Motor neuron (in vitro differentiated cells): Measurements from ENCODE around the gene UNC13D. TPM values are rescaled to one million over a fixed set of nuclear protein-coding genes. Genes with fewer than 3 reads are reported as not detected.
A peak's percentile ranks its signal among the peaks of the same experiment; 100 is the strongest.

Experiments
- ATAC-seq, 8 experiments: fragments of 200-7000 bp; cut with Tn5 transposase; replicated peaks in 6 of 8; 2 replicates each; pipeline ENCODE4 v1.8.0; 2021; ENCODE audit warnings: mild to moderate bottlenecking in 8 of 8, moderate library complexity in 8 of 8
- H3K27ac ChIP-seq, 2 donors: fragments of 250-450 bp; sonication (Bioruptor Pico); 2 replicates each; pipeline ENCODE4 v1.9.0; 2021; ENCODE audit warnings: antibody characterized with exemption in 2 of 2, mild to moderate bottlenecking in 2 of 2, moderate library complexity in 1 of 2
- H3K4me1 ChIP-seq, 2 donors: fragments of 250-450 bp; sonication (Bioruptor Pico); replicated peaks in 1 of 2; 2 replicates each; pipeline ENCODE4 v1.6.1; 2021; ENCODE audit warnings: antibody characterized with exemption in 2 of 2, mild to moderate bottlenecking in 2 of 2, moderate library complexity in 1 of 2
- H3K4me3 ChIP-seq, 5 donors: fragments of 250-450 bp; sonication (Bioruptor Pico); 2 replicates each; pipeline ENCODE4 v1.9.0; 2021; ENCODE audit warnings: antibody characterized with exemption in 5 of 5, mild to moderate bottlenecking in 5 of 5, moderate library complexity in 4 of 5
- WGBS, 10 experiments: fragments of 450-650 bp; shearing (Covaris generic); methylation state at CpG; one replicate each; pipeline ENCODE4 v1.0.0; 2022; 5-methylcytosine and 5-hydroxymethylcytosine counted together
- in situ Hi-C, 9 experiments: fragments of 400-800 bp; cut with MboI; loops; one replicate each; pipeline ENCODE4 v1.15.0; 2021; ENCODE audit warnings: low sequenced_read_pairs in 9 of 9, low pct_unique_long_range_greater_than_20kb in 2 of 9; ENCODE audit not compliant: unreplicated experiment in 9 of 9
- total RNA-seq, 8 experiments: library from RNA; unstranded; fragments of 300-600 nt; gene quantifications; 2 replicates each; pipeline versions ENCODE4 v1.2.3 to v1.2.4, GENCODE V29; 2022

The UNC13D gene
- total RNA-seq, 8 experiments from 2014 or later = 0.87 to 9.1 (median 2.7) TPM

DNA sequence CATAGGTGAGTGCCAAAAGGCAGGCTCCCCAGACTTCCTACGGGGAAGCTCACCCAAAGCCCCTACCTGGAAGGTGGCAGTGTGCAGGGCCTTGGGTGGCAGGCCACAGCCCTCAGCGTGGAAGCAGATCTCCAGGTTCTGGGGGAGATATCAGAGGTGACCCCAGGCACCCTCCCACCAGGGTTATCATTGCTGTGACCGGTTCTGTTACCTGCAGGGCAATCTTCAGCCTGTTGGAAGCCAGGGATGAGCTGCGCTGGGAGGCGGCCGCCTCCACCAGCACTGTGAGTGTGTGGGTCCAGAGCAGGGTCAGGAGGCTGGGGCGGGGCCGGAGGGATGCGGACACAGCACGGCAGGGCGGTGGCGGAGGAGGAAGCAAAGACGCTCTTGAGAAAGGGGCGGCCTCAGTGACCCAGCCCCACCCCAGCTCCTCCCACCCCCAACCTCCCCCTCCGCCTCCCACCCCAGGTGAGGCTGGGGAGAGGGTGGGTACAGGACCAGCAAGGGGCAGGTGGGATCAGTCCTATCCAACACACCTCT, 13.1 kb downstream of the UNC13D start:
- in situ Hi-C loops = no loop called here
- no peak overlapping the region for H3K27ac ChIP-seq
- no peak for ATAC-seq
- WGBS, 10 experiments = 47 to 100% methylated on average over 1 to 3 of the region's 15 CpGs; no CpG with 5 or more reads in 8 of the 10 experiments
- H3K4me3 ChIP-seq = no peak overlapping the region
- peaks cover 35 to 38% of the 10 kb centered on the region in 2 donors for H3K4me1 ChIP-seq

DNA sequence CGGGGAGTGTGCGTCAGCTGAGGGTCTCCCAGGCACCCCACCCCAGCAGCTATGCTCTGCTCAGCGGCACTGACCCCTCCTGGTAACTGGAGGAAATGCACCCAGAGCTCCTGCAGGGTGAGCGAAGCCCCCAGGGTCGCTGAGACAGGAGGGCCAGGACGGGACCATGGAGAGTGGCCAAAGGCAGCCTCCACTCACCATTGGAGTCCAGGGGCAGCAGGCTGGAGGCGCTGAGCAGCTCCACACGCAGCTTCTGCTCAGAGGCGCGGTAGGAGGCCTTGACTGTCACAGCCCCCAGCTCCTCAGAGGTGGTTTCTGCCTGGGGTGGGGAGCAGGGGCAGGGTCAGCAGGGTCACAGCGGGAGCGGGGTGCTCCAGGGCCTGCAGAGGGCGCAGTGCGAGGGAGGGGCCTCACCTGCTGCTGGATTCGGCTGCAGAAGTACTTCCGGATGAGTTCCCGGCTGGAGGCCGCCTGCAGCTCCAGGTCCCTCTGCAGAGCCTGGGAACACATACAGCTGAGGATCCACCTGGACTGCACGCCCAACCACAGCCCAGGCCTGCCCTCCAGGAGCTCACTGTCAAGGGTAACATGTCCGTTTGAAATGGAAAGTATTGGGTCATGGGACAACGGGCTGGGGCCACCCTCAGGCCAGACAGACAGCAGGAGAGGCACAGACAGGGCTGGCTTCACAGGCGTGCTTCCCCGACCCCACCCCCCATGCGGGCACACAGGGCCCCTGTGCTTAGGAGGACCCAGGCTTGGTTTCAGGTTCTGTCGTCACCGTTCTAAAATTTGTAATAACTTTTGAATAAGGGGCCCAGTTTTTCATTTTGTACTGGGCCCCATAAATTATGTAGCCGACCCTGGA, 13.8 kb downstream of the UNC13D start:
- no peak overlapping the region for H3K27ac ChIP-seq

DNA sequence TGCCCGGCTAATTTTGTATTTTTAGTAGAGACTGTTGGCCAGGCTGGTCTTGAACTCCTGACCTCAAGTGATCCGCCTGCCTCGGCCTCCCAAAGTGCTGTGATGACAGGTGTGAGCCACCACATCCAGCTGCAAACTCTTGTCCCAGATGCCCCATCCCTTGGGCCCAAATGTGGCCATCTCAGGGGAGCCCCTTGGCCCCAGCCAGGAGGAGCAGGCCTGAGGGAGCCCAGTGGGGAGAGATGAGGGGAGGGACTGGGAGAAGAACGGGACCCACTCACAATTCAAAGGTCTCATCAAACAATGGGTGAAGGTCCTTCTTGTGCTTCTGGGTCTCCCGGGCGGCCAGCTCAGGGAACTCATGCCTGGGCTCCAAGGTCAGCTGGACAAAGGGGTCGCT, 14.5 kb downstream of the UNC13D start:
- H3K4me3 ChIP-seq = no peak overlapping the region
- in situ Hi-C loops = no loop called here
- H3K27ac ChIP-seq = no peak overlapping the region
- no peak for ATAC-seq
- 86 to 93% methylated on average over 2 of the region's 7 CpGs; no CpG with 5 or more reads in 8 of the 10 experiments for WGBS, 10 experiments
- peaks cover 27 to 29% of the 10 kb centered on the region in 2 donors for H3K4me1 ChIP-seq

More for the DNA sequence above, 13.8 kb downstream of the UNC13D start:
- ATAC-seq = no peak
- Histone ChIP-seq H3K4me1 (peaks cover 33 to 34% of the 10 kb centered on the region in 2 donors), H3K4me3 (no peak overlapping the region)
- WGBS, 10 experiments = 80 to 100% (median 100%) methylated on average over 1 to 4 of the region's 27 CpGs; no CpG with 5 or more reads in 6 of the 10 experiments
- in situ Hi-C loops = no loop called here

DNA sequence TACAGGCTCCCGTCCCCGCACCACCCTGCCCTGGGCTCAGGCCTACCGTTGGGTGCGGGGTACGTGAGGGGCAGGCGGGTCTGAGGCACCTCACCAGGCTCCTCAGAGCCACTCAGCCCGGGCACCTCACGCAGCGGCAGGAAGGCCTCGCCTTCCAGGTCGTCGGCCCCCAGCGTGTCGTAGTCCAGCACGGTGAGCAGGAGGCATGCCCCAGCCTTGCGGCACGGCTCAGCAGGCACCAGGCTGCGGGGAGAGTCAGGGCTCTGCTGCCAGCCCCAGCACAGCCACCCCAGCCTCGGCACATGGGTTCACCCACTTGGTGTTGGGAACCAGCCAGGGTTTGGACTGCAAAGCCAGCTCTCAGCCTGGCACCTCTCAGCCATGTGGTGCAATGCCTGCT, 15.5 kb downstream of the UNC13D start:
- no peak for ATAC-seq
- H3K4me1 ChIP-seq = peaks cover 27 to 29% of the 10 kb centered on the region in 2 donors
- no peak overlapping the region for H3K4me3 ChIP-seq
- 87 to 100% (median 94%) methylated on average over 1 to 8 of the region's 19 CpGs; no CpG with 5 or more reads in 5 of the 10 experiments for WGBS, 10 experiments
- in situ Hi-C loops = no loop called here
- H3K27ac ChIP-seq = no peak overlapping the region

DNA sequence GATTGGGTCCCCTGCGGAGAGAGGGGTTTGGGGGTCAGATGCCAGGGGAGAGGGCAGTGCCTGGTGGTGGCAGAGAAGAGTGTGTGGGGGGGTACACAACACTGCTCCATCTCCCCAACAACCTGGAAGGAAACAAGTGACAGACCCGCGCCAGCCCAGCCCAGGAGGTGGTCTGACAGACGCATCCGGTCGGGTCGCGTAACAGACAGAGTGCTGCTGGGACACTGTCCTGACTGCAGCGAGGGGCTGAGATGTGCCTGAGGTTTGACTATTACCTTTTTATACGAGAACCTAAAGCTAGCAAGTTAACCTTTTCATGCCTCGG, 16.2 kb downstream of the UNC13D start:
- no peak overlapping the region for H3K4me3 ChIP-seq
- peaks cover 21 to 22% of the 10 kb centered on the region in 2 donors for H3K4me1 ChIP-seq
- in situ Hi-C loops = no loop called here
- no peak for ATAC-seq
- H3K27ac ChIP-seq = no peak overlapping the region
- 93 to 100% (median 100%) methylated on average over 1 to 4 of the region's 11 CpGs; no CpG with 5 or more reads in 7 of the 10 experiments for WGBS, 10 experiments

DNA sequence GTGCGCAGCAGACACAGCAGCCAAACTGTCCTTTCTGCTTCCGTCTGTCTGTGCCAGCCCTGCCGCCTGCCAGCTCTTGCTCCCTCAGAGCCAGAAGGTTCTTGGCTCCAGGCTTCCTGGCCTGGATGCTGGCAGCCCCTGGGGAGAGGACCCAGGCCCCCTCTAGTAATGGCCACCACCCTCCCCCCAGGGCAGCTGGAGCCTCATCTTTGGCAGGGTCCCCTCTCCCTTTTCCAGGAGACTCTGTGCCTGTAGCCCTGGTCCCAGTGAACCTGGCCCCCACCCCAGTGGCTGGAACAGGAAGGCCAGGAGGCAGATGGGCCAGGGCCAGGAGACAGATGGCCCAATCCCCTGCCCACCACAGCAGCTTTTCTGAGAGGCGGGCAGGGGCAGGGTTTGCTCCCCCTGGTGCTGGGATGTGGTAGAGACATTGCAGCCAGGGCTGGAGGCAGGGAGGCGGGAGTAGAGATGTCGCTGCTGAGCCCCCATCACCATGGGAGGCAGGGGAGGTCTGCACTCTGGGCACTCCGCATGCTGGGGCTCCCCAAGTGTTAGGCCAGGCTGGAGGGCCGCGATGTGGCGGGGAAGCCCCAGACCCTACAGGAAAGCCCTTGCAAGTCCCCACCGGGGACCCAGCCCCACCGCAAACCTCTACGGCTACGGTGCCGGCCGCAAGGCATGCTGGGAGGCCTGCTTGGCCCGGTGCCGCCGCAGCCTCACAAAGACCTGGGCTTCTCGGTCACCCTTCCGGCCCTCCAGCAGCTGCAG, 16.7 kb downstream of the UNC13D start:
- in situ Hi-C loops = no loop called here
- H3K4me1 ChIP-seq = peaks cover 17 to 18% of the 10 kb centered on the region in 2 donors
- H3K4me3 ChIP-seq = no peak overlapping the region
- WGBS, 10 experiments = 29 to 100% (median 97%) methylated on average over 2 to 11 of the region's 21 CpGs; no CpG with 5 or more reads in 6 of the 10 experiments
- ATAC-seq = peak; percentile 6 to 82 (median 74)
- H3K27ac ChIP-seq = peak overlapping the region in 1 of 2 donors; percentile 12

DNA sequence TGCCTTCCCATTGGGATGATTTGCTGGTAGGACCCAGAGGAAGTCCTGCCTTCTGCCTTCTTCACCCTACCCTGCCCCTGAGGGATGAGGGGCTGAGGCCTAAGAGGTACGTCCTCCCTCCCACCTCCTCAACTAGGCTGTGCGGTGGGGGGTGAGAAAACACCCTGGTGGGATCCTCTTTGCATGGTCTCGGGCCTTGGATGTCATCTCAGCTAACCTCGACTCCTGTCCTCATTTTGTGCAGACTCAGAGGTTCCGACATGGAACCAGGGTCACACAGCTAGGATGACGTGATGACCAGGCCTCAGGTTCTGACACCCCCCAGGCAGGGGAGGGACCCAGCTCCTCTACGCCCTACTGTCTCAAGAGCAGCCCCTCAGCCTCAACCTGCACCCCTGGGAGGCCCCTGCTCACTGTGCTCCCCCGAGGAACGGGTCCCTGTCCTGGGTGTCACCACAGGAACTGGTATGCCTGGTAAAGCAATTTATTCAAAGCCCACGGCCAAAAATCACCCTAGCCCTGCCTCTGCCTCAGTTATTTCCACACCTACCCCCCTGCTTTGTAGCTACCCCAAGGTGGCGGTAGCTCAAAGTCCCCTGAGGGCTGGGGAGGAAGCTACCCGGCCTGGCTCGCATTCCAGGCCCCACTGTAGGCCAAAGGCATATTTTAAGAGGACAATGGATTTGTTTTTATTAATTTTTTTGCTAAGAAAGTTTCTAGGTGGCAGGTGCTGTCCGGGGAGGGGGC, 17.5 kb downstream of the UNC13D start:
- peak overlapping the region in 1 of 2 donors; percentile 21 for H3K27ac ChIP-seq
- peaks cover 17 to 18% of the 10 kb centered on the region in 2 donors for H3K4me1 ChIP-seq
- no peak overlapping the region for H3K4me3 ChIP-seq
- no peak for ATAC-seq
- WGBS, 10 experiments = 80 to 100% (median 90%) methylated on average over 2 to 6 of the region's 14 CpGs; no CpG with 5 or more reads in 4 of the 10 experiments
- in situ Hi-C loops = no loop called here

DNA sequence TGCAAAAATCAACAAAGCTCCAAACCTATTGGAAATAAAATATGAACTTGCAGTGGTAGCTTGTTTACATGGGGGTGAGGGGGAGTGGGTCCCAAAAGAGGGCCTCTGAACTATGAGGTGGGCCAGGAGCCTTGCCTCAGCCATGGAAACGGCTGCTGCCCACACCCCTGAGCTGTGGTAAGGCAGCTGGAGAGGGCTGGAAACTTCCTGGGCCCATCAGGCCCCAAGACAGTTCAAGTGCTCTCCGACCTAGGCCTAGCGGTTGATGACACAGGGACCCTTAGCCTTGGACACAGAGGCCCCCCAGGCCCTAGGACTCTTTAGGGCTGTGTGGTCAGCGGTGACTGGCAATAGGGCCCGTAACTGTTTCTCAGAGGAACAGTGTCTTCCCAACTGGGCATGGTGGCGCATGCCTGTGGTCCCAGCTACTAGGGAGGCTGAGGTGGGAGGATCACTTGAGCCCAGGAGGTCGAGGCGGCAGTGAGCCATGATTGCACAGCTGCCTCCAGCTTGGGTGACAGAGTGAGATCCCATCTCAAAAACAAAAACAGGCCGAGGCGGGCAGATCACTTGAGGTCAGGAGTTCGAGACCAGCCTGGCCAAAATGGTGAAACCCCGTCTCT, 18.3 kb downstream of the UNC13D start:
- Histone ChIP-seq H3K4me1 (peaks cover 13 to 17% of the 10 kb centered on the region in 2 donors), H3K27ac (no peak overlapping the region), H3K4me3 (no peak overlapping the region)
- in situ Hi-C loops = no loop called here
- no peak for ATAC-seq
- 50 to 100% (median 92%) methylated on average over 1 to 5 of the region's 12 CpGs; no CpG with 5 or more reads in 1 of the 10 experiments for WGBS, 10 experiments

DNA sequence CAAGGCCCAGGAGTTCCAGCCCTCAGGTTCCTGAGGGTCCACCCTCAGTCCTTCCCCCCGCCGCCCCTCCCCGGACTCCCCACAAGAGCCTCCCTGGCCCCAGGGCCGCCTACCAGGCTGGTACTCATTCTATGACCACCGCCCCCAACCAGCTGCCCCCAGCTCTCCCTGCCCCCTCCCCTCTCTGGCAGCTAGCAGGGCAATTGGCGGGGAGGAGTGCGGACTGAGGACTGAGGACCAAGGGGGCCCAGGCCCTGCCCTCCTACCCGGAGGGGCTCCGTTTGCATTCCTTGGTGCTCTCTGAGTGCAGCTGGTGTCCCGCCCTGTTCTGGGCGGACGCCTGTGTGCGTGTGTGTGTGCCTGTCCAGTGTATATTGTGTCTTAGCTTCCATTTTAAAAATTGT, 19.1 kb downstream of the UNC13D start:
- in situ Hi-C loops = no loop called here
- Histone ChIP-seq H3K27ac (no peak overlapping the region), H3K4me1 (peaks cover 11 to 17% of the 10 kb centered on the region in 2 donors), H3K4me3 (no peak overlapping the region)
- WGBS, 10 experiments = 90% methylated on average over 4 of the region's 13 CpGs; no CpG with 5 or more reads in 9 of the 10 experiments
- ATAC-seq = peak in 3 of 8 experiments; percentile 70 to 80 (median 78)

DNA sequence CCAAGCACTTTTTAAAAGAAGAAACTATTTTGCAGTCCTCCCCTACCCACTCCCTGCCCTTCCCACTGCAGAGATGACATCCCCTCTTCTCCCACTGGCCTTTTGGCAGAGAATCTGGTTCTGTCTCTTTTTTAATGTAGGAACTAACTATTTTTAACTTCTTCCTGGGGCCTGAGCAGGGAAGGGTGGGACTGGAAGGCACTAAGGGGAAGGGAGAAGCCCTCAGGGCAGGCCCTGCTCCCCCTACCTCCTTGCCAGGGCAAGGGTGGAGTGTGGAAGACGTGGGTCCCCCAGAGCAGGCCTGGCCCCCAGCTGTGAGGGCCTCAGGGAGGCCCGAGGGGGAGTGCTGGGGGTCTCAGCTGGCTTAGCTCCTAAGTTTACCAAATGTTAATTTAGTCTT, 19.5 kb downstream of the UNC13D start:
- ATAC-seq = peak in 3 of 8 experiments; percentile 28 to 54 (median 36)
- WGBS, 10 experiments = 0 to 20% methylated on average over 1 of the region's 2 CpGs; no CpG with 5 or more reads in 8 of the 10 experiments
- in situ Hi-C loops = no loop called here
- peaks cover 11 to 17% of the 10 kb centered on the region in 2 donors for H3K4me1 ChIP-seq
- no peak overlapping the region for H3K4me3 ChIP-seq
- H3K27ac ChIP-seq = peak overlapping the region in 1 of 2 donors; percentile 46

DNA sequence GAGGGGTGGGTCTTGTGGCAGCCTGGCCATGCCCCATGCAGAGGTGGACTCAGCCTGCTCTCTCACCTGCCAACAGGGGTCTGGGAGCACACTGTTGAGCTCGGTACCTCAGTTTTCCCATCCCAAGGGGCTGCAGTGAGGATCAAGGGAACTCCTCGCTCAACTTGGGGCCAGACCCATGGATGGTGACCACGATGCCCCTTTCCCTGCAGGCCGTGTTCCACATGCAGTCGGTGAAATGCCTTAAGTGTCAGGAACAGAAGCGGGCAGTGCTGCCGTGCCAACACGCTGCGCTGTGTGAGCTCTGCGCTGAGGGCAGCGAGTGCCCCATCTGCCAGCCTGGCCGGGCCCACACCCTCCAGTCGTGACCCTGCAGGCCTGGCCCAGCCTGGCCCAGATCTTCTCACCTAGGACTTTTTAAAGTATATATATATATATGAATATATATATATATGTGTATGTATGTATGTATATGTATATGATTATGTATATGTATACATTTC, 20.1 kb downstream of the UNC13D start:
- Histone ChIP-seq H3K27ac (no peak overlapping the region), H3K4me1 (peaks cover 11 to 17% of the 10 kb centered on the region in 2 donors), H3K4me3 (no peak overlapping the region)
- peak in 1 of 8 experiments; percentile 24 for ATAC-seq
- in situ Hi-C loops = no loop called here
- WGBS, 10 experiments = 20 to 100% (median 68%) methylated on average over 3 to 5 of the region's 13 CpGs; no CpG with 5 or more reads in 6 of the 10 experiments
